Lower leg skin (tissue), 3 donors: Measurements from ENCODE around the gene REXO4.

Experiments
- CTCF ChIP-seq, 3 donors: fragments of 450-650 bp; IDR thresholded peaks; one replicate each; pipeline ENCODE4 v1.5.1; 2016; ENCODE audit warnings: antibody characterized with exemption in 3 of 3, mild to moderate bottlenecking in 3 of 3, moderate library complexity in 2 of 3
- POLR2A ChIP-seq, 2 donors: fragments of 450-650 bp; IDR thresholded peaks; one replicate each; pipeline ENCODE4 v1.6.1; 2016 to 2017; ENCODE audit warnings: antibody characterized with exemption in 2 of 2, mild to moderate bottlenecking in 1 of 2, moderate library complexity in 1 of 2

- TF ChIP-seq CTCF (IDR thresholded peaks at IDR 0.05) (no peak), POLR2A (IDR thresholded peaks at IDR 0.05) (no peak)
Observed at GRCh38 chr9:133405508-133406438, 12.0 kb downstream of the REXO4 start.
